HG02870 (cell line): ENCODE data around the gene PEX16.
A peak's percentile ranks its signal among the peaks of the same experiment; 100 is the strongest.
"Not testable (repeated sequence)": the region's sequence is repeated elsewhere in the genome, so short reads cannot be mapped to it uniquely, and the experiment has no call there.

Experiments used
- ATAC-seq: cut with Tn5 transposase; IDR thresholded peaks from one replicate; pipeline ENCODE4 v1.9.1; 2021; ENCODE audit warnings: mild to moderate bottlenecking, moderate library complexity; ENCODE audit not compliant: unreplicated experiment

The PEX16 gene

GRCh38 chr11:45918962-45919675, 1.4 kb upstream of the PEX16 start:
- ATAC-seq, result no peak

GRCh38 chr11:45918331-45918941, 759 bp upstream of the PEX16 start:
- ATAC-seq, result peak; percentile 30

GRCh38 chr11:45917286-45917622, 423 bp downstream of the PEX16 start:
- ATAC-seq, result no peak

- no peak for ATAC-seq
Observed at GRCh38 chr11:45915446-45915845, 2.2 kb downstream of the PEX16 start.

GRCh38 chr11:45913942-45914635, 3.6 kb downstream of the PEX16 start:
- no peak for ATAC-seq

- ATAC-seq, result no peak
Observed at GRCh38 chr11:45913514-45913913, 4.2 kb downstream of the PEX16 start.

- ATAC-seq, result no peak
Observed at GRCh38 chr11:45910623-45911022, 7.1 kb downstream of the PEX16 start.

- no peak for ATAC-seq
Observed at GRCh38 chr11:45909594-45910475, 7.8 kb downstream of the PEX16 start.

- ATAC-seq, result no peak
Observed at GRCh38 chr11:45907911-45908370, 9.7 kb downstream of the PEX16 start.

- ATAC-seq, result no peak
Observed at GRCh38 chr11:45906965-45907611, 10.6 kb downstream of the PEX16 start, which contains the start of gene FREY1. TSS of gene FREY1 (minus strand) at chr11:45907271. CDS start at chr11:45907245, 26 bp downstream.

GRCh38 chr11:45906096-45906682, 11.5 kb downstream of the PEX16 start:
- no peak for ATAC-seq

- not testable (repeated sequence) for ATAC-seq
Observed at GRCh38 chr11:45905576-45905975, 12.1 kb downstream of the PEX16 start.

GRCh38 chr11:45905095-45905494, 12.6 kb downstream of the PEX16 start:
- ATAC-seq, result no peak

GRCh38 chr11:45904309-45904915, 13.3 kb downstream of the PEX16 start:
- ATAC-seq, result no peak

GRCh38 chr11:45902452-45903380, 15.0 kb downstream of the PEX16 start:
- ATAC-seq, result no peak

GRCh38 chr11:45901626-45902025, 16.1 kb downstream of the PEX16 start:
- no peak for ATAC-seq

GRCh38 chr11:45900916-45901617, 16.6 kb downstream of the PEX16 start:
- ATAC-seq, result no peak
